MG63 (cell line): ENCODE results near the gene ERVFRD-1. TPM values are rescaled to one million over a fixed set of nuclear protein-coding genes. Genes with fewer than 3 reads are reported as not detected.
A peak's percentile ranks its signal among the peaks of the same experiment; 100 is the strongest.
"Not testable (repeated sequence)": the region's sequence is repeated elsewhere in the genome, so short reads cannot be mapped to it uniquely, and the experiment has no call there.

Source experiments
- DNase-seq: peaks from one replicate; pipeline ENCODE4 v3.0.0-alpha.2; 2020
- H3K27me3 ChIP-seq: fragments of 250-450 bp; sonication (Bioruptor Pico); 2 replicates; pipeline ENCODE4 v1.5.1; 2020; ENCODE audit warnings: mild to moderate bottlenecking, moderate library complexity
- H3K36me3 ChIP-seq: fragments of 250-450 bp; sonication (Bioruptor Pico); 2 replicates; pipeline ENCODE4 v1.5.1; 2020; ENCODE audit warnings: mild to moderate bottlenecking, moderate library complexity
- H3K4me3 ChIP-seq: fragments of 250-450 bp; sonication (Bioruptor Pico); 2 replicates; pipeline ENCODE4 v1.5.1; 2020; ENCODE audit warnings: mild to moderate bottlenecking, moderate library complexity
- H3K9me3 ChIP-seq: fragments of 250-450 bp; sonication (Bioruptor Pico); 2 replicates; pipeline ENCODE4 v1.5.1; 2020; ENCODE audit warnings: mild to moderate bottlenecking, moderate library complexity
- total RNA-seq: library from RNA; depleted of rRNA; stranded (reverse); fragments of >200 nt; shearing (Covaris generic); gene quantifications from 2 replicates; pipeline ENCODE4 v1.2.3, GENCODE V29; 2014; ENCODE audit warnings: low replicate concordance

ERVFRD-1 gene
- total RNA-seq, 1 experiment from 2014 or later = not detected

GRCh38 chr6:11133281-11133680 is 21.8 kb upstream of the ERVFRD-1 start:
- no peaks in the 10 kb centered on the region for H3K27me3 ChIP-seq
- peaks cover 28% of the 10 kb centered on the region for H3K36me3 ChIP-seq

GRCh38 chr6:11132194-11132888 is 20.8 kb upstream of the ERVFRD-1 start:
- no peak for DNase-seq
- peaks cover 28% of the 10 kb centered on the region for H3K36me3 ChIP-seq
- no peaks in the 10 kb centered on the region for H3K9me3 ChIP-seq
- no peak overlapping the region for H3K4me3 ChIP-seq
- no peaks in the 10 kb centered on the region for H3K27me3 ChIP-seq

More at GRCh38 chr6:11133281-11133680, 21.8 kb upstream of the ERVFRD-1 start:
- no peak for DNase-seq
- Histone ChIP-seq H3K9me3 (no peaks in the 10 kb centered on the region), H3K4me3 (no peak overlapping the region)

- Histone ChIP-seq H3K36me3 (peaks cover 25% of the 10 kb centered on the region), H3K27me3 (no peaks in the 10 kb centered on the region)
- no peak for DNase-seq
These were observed 19.1 kb upstream of the ERVFRD-1 start for GRCh38 chr6:11130605-11131004.

GRCh38 chr6:11129908-11130565 is 18.5 kb upstream of the ERVFRD-1 start:
- H3K27me3 ChIP-seq = no peaks in the 10 kb centered on the region
- H3K9me3 ChIP-seq = no peaks in the 10 kb centered on the region
- H3K4me3 ChIP-seq = no peak overlapping the region
- peaks cover 20% of the 10 kb centered on the region for H3K36me3 ChIP-seq
- no peak for DNase-seq

More at GRCh38 chr6:11130605-11131004, 19.1 kb upstream of the ERVFRD-1 start:
- Histone ChIP-seq H3K9me3 (no peaks in the 10 kb centered on the region), H3K4me3 (no peak overlapping the region)

GRCh38 chr6:11128608-11129007 is 17.1 kb upstream of the ERVFRD-1 start:
- H3K27me3 ChIP-seq = no peaks in the 10 kb centered on the region
- H3K9me3 ChIP-seq = no peaks in the 10 kb centered on the region
- H3K36me3 ChIP-seq = peaks cover 17% of the 10 kb centered on the region
- no peak overlapping the region for H3K4me3 ChIP-seq
- DNase-seq = no peak

GRCh38 chr6:11126876-11127275 is 15.4 kb upstream of the ERVFRD-1 start:
- Histone ChIP-seq H3K36me3 (peaks cover 17% of the 10 kb centered on the region), H3K4me3 (no peak overlapping the region), H3K27me3 (no peaks in the 10 kb centered on the region), H3K9me3 (no peaks in the 10 kb centered on the region)
- DNase-seq = no peak

GRCh38 chr6:11123978-11124377 is 12.5 kb upstream of the ERVFRD-1 start:
- Histone ChIP-seq H3K9me3 (no peaks in the 10 kb centered on the region), H3K27me3 (no peaks in the 10 kb centered on the region), H3K4me3 (no peak overlapping the region), H3K36me3 (peaks cover 22% of the 10 kb centered on the region)
- no peak for DNase-seq

- Histone ChIP-seq H3K36me3 (peaks cover 18% of the 10 kb centered on the region), H3K4me3 (no peak overlapping the region), H3K9me3 (no peaks in the 10 kb centered on the region), H3K27me3 (no peaks in the 10 kb centered on the region)
- DNase-seq = no peak
These were observed 10.9 kb upstream of the ERVFRD-1 start for GRCh38 chr6:11122380-11122779.

- no peaks in the 10 kb centered on the region for H3K9me3 ChIP-seq
- peaks cover 16% of the 10 kb centered on the region for H3K36me3 ChIP-seq
- no peak overlapping the region for H3K4me3 ChIP-seq
- DNase-seq = no peak
- H3K27me3 ChIP-seq = no peaks in the 10 kb centered on the region
These were observed 10.3 kb upstream of the ERVFRD-1 start for GRCh38 chr6:11121851-11122250.

- Histone ChIP-seq H3K9me3 (no peaks in the 10 kb centered on the region), H3K36me3 (peaks cover 9% of the 10 kb centered on the region), H3K4me3 (no peak overlapping the region), H3K27me3 (no peaks in the 10 kb centered on the region)
- no peak for DNase-seq
These were observed 8.9 kb upstream of the ERVFRD-1 start for GRCh38 chr6:11120271-11121005.

GRCh38 chr6:11115808-11116536 is 4.4 kb upstream of the ERVFRD-1 start:
- not testable (repeated sequence) for H3K36me3 ChIP-seq, H3K4me3 ChIP-seq, H3K27me3 ChIP-seq, H3K9me3 ChIP-seq
- DNase-seq = peak; percentile 81

- DNase-seq = no peak
- Histone ChIP-seq H3K27me3 (no peaks in the 10 kb centered on the region), H3K4me3 (no peak overlapping the region), H3K9me3 (no peaks in the 10 kb centered on the region), H3K36me3 (peaks cover 12% of the 10 kb centered on the region)
These were observed 1.5 kb upstream of the ERVFRD-1 start for GRCh38 chr6:11113038-11113437.

- H3K4me3 ChIP-seq = no peak overlapping the region
- H3K36me3 ChIP-seq = peaks cover 12% of the 10 kb centered on the region
- no peaks in the 10 kb centered on the region for H3K9me3 ChIP-seq
- H3K27me3 ChIP-seq = no peaks in the 10 kb centered on the region
- no peak for DNase-seq
These were observed 378 bp upstream of the ERVFRD-1 start for GRCh38 chr6:11111769-11112437.

GRCh38 chr6:11108726-11109125 is 2.8 kb downstream of the ERVFRD-1 start:
- peaks cover 14% of the 10 kb centered on the region for H3K36me3 ChIP-seq
- H3K4me3 ChIP-seq = no peak overlapping the region
- no peak for DNase-seq
- no peaks in the 10 kb centered on the region for H3K27me3 ChIP-seq
- no peaks in the 10 kb centered on the region for H3K9me3 ChIP-seq

GRCh38 chr6:11103065-11103464 is 8.5 kb downstream of the ERVFRD-1 start:
- DNase-seq = no peak
- H3K27me3 ChIP-seq = no peaks in the 10 kb centered on the region
- peaks cover 12% of the 10 kb centered on the region for H3K9me3 ChIP-seq
- no peak overlapping the region for H3K4me3 ChIP-seq
- H3K36me3 ChIP-seq = peaks cover 47% of the 10 kb centered on the region

- Histone ChIP-seq H3K36me3 (peaks cover 56% of the 10 kb centered on the region), H3K4me3 (no peak overlapping the region), H3K27me3 (no peaks in the 10 kb centered on the region), H3K9me3 (peaks cover 12% of the 10 kb centered on the region)
- no peak for DNase-seq
These were observed 10.1 kb downstream of the ERVFRD-1 start for GRCh38 chr6:11101417-11101816.
